Esophagus squamous epithelium (tissue), 4 donors: ENCODE data around the gene BRICD5.

Source experiments
- CTCF ChIP-seq, 6 experiments: fragments of 450-650 bp in 4 of 6; fragments of 200-600 bp in 2 of 6; sonication (generic) in 2 of 6; IDR thresholded peaks; one replicate each; pipeline ENCODE4 v1.5.1; 2016 to 2019; ENCODE audit warnings: antibody characterized with exemption in 6 of 6, mild to moderate bottlenecking in 4 of 6, moderate library complexity in 4 of 6
- POLR2A ChIP-seq, 4 donors: fragments of 450-650 bp; IDR thresholded peaks; one replicate each; pipeline ENCODE4 v1.6.1; 2017; ENCODE audit warnings: antibody characterized with exemption in 4 of 4, mild to moderate bottlenecking in 4 of 4, moderate library complexity in 3 of 4

- no peak for TF ChIP-seq CTCF (IDR thresholded peaks at IDR 0.05)
- TF ChIP-seq POLR2A (IDR thresholded peaks at IDR 0.05), result no peak
These were observed 2.4 kb downstream of the BRICD5 start for GRCh38 chr16:2208308-2208707.
